NCI-H1694 (cell line): Measurements from ENCODE around the gene DFFB.

ENCODE experiments used
- DNase-seq: peaks from one replicate; lab custom pipeline; 2025; lab: John Stamatoyannopoulos, UW

The DFFB gene

DNA sequence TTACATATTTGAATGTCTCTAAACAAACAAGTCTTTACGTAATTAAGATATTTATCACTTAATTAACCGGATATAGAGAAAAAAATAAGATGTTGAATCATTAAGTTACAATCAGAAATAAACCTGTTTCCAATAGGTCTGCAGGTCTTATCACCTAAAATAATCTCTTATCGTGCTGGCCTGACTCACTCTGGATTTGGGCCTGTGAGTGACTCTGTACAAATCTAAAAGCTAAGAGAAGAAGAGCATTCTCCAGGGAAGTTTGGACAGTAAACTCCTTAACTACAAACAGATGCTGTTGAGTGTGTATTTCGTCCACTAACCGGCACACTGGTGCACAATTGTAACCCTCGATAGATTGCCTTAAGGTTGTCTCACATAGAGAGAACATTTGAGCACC lies 25.6 kb upstream of the DFFB start:
- no peak for DNase-seq

DNA sequence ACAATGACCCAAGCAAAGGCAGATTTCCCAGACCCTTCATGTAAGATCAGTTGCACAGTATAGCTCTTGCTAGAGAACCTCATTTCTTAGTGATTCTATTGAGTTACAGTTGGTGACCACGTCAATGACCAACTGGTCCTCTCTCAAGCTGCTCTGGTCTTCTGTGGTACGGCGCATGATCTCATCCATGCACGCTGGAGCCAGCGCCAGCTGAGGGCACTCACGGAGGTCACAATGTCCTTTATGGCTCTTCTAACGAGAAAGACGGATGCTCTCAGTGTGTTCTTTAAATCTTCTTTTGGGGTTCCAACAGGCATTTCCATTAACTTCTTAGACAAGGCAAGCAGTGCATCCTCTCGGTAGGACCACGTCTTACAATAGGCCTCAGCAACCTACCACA lies 22.6 kb upstream of the DFFB start:
- DNase-seq, result no peak

DNA sequence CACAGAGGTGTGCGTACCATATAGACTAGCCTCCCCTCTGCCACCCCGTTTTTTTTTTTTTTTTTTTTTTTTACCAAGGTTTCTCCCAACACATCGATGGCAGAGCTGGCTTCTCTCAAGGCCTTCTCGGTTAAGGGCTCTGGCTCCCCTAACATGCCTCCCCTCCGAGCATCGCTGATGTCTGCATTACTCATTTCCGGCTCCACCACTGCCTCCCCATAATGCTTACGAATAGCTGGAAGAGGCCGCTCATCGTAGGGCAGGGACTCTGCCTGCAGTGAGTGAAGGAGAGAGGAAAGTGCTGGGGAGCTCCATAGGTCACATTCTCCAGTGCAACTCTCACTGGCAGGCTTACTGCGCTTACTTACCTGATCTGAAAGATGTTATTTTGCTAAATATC lies 20.9 kb upstream of the DFFB start:
- no peak for DNase-seq

DNA sequence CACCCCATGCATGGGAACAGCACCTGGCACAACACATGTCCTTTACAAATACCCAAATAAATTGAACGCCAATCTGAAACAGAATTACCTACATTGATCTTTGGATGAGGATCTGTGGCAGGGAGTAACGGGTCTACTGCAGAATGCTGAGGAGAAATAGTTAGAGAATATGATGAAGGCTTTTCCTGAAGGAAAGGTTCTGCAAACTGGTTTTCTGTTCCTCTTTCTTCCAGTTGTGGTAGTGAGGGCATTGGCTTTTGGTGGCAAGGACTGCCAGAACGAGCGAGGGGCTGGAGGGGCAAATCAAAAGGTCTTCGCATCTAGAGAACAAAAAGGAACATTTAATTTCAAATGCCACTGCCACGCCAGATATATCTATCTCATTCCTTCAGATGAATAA lies 20.1 kb upstream of the DFFB start:
- DNase-seq, result no peak

DNA sequence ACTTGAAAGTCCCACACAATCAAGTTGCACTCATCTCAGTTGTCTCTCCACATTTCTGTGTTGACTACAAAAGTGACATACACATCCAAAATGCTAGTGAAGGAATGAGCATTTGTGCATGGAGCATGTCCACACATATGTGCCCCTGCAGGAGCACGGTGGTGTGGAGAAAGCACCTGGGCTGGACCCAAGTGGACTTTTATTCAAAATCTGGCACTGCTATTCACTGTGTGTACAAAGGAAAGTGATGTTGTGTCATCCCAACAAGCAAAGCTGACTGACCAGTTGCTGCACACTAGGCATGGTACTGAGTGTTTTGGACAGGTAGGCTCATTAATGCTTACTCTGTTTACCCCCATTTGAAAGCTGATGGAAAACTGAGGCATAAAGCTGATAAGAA lies 19.6 kb upstream of the DFFB start:
- DNase-seq, result no peak

DNA sequence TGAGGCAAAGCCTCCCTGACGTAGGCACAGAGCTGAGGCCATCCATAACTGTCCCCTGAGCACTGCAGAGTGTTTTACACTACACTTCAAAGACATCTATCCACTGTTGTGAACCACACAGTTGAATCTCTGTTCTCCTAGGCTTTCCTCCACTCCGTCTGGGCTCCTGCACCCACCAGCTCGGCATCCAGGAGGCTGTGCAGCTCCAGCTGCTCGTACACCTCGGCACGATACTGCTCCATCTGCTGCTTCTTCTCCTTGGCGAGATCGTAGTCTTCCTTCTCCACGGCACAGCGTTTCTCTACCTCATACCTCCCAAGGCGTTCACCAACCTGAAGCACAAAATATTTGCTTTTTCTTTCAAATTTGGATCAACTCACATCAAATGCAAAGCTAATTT lies 18.5 kb upstream of the DFFB start:
- DNase-seq, result no peak

DNA sequence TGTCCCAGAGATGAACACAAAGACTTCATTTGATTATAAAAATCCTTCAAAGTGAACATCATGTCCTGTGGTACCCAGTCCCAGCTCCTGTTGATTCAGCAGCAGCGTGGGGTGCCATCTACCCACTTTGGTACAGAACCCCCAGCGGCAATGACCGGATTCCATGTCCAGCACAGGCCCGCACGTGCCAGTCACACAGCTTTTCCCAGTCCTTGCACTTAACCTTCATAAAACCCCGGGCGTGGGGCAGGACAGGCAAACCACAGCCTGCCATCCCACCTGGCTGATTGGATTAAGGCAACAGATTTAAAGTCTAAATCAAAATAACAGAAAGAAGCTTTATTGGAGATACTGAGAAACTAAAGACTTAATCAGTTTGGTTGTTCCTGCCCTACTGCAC lies 15.8 kb upstream of the DFFB start:
- no peak for DNase-seq

DNA sequence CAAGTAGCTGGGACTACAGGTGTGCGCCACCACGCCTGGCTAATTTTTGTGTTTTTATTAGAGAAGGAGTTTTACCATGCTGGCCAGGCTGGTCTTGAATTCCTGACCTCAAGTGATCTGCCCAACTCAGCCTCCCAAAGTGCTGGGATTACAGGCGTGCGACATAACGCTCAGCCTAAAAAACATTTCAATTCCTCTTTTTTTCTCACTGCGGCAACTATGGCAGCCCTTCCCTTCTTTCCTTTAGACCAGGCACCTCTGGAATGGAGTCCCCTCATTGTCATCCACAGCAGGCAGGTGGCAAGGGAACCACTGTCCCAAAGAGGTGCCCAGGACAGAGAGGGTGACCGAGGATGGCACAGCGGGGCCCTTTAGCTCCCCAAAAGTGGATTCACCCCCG lies 14.4 kb upstream of the DFFB start:
- DNase-seq, result no peak

DNA sequence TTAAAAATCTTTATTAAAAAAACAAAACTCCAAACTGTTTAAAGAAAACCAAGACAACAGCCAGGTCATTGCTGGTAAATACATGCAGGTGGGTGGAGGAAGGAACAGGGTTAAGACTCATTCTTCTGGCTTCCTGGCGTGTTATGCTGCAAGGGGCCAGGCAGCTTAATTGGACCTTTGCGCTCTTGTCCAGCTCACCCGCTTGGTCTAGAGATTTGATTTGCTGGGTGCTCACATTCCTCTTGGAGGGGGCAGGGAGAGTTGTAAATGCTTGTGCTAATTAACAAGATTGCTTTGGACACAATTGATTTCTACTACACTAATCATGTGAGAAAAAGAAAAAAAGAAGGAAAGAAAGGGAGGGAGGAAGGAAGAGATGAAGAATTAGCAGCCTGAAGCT lies 10.7 kb upstream of the DFFB start:
- DNase-seq, result no peak

DNA sequence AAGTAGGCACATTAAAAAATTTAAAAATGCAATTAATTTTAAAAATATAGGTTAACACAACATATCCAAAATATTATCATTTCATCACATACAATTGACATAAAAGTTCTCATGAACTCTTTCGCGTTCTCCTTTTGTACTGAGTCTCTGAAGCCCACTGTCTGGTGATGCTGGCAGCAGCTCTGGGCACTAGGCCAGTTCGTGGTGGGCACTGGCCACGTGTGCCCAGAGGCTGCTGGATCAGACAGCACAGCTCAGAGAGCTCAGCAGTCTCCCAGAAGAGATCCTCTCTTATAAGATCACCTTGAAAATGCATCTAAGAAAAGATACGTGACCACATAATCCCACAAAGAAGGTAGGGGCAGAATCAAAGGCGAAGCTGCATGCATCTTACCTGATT lies 10.2 kb upstream of the DFFB start:
- DNase-seq, result no peak

DNA sequence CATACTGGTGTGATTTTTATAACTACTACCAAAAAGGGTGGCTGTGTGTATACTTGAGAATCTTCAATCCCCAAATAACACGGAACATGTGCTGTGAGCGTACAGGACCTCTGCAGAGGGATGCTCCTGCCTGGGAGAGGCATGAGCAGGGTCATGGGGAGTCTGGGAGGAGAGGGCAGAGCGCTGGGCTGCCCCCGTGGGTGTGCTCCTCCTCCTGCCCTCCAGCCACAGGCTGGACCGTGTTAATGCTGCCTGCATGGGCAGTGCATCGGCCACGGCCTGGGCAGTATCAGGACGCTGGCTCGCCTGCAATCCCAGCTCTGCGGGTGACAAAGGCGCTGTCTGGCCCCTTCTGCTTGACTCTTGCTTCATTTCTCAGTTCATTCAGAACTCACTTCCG lies 6.4 kb upstream of the DFFB start:
- no peak for DNase-seq

DNA sequence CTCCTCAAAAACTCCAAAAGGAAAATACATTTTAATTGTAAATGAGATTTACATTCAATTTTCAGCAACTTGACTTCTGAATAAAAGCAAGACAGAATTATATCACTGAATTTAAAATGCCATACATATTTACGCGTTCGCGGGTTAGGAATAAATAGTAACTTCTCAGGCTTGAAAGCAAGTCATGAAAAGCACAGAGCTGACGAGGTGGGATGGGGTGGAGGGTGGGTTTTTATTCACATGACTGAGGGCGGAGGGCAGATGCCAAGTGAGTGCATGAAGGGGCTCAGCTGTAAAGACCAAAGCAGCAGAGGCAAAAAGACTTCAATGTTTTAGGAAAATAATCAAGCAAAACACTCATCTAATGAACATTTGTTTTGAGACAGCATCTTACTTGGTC lies 6.0 kb upstream of the DFFB start:
- no peak for DNase-seq

DNA sequence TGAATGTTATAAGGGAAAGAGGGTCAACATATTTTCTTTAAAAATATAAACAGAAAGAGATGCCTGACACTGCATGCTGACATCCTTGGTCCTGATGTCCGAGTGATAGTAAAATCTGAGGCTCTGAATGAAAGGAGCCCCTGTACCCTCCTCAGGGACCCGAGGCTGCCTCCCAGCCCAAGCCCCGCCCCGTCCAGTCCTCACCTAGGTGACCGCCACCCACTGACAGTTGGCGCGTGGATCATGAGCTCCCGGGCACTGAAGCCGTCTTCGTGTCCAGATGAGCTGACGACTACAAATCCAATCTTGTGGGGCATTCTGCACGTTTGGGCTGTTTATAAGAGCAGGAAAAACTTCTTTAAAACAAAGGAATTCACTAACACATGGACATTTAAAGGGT lies 5.2 kb upstream of the DFFB start:
- no peak for DNase-seq

DNA sequence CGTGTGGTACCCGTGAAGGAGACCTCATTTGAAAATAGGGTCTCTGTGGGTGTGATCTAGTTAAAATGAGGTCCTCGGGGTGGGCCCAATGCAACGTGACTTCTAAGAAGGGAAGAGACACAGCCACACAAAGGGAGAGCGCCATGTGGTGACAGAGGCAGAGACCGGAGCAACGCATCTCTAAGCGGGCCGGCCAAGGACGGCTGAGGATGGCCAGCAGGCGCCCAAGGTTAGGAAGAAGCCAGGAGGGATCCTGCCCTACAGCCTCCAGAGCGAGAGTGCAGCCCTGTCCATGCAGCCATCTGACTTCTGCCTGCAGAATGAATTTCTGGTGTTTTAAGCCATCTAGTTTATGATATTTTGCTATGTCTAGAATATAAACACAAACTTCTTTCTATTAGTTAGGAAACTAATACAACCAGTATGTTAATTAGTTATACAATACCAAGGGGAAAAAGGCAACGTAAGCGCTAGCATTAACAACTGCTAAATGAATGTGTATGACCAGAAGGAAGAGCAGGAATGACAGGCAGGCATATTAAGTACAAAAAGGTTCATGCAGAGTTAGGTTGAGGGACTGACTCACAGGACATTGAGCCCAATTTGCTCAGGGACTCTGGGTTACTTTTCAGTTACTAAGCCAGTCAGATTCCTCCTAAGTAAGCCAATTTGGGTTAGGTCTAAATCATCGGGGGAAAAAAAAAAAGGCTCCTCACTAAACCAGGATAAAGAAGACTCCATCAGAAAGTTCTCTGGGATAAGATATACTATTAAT lies 4.4 kb upstream of the DFFB start:
- DNase-seq, result no peak

DNA sequence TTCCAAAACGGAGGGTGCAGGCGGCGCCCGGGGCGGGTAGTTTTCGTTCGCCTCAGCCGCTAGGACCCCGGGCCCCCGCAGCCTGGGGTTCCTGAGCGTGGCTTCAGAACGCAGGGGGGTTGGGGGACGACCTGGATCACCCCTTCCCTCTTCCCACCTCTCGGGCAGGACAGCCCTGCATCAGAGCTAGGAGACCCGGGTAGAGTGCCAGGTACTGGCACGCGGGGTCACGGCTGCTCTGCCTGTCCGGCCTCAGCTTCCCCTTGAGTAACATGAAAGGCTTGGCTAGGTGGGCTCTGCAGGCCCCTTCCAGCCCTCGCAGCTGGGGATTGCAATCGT lies 484 bp downstream of the DFFB start:
- no peak for DNase-seq

DNA sequence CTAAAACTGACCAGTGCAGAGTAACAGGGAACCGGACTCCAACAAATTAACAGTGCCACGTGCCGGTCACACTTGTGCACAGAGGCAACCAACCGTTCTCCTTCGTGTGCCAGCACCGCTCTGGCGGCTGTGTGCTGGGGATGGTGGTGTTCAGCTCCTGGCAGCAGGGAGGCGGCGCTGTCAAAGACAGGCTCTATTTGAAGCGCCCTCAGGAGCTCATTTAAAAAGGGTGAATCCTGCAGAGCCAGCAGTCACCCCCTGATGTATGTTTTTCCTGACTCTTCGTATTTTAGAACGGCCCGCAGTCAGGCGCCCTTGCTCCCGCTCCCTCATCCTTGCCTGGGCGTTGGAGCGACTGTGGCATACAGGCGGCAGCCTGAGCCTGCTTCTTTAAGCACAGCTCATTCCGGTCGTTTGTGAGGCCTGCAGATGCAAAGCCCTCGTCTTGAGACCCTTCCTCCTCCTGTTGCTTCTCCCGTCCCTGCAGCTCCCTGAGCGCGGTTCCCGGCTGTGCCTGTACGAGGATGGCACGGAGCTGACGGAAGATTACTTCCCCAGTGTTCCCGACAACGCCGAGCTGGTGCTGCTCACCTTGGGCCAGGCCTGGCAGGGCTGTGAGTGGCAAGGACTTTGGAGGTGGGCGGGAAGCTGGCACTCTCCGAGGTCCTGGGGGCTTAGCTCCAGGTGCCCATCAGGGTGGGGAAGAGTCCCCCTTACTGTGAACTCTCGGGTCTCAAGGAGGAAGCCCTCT lies 1.1 kb downstream of the DFFB start:
- no peak for DNase-seq

DNA sequence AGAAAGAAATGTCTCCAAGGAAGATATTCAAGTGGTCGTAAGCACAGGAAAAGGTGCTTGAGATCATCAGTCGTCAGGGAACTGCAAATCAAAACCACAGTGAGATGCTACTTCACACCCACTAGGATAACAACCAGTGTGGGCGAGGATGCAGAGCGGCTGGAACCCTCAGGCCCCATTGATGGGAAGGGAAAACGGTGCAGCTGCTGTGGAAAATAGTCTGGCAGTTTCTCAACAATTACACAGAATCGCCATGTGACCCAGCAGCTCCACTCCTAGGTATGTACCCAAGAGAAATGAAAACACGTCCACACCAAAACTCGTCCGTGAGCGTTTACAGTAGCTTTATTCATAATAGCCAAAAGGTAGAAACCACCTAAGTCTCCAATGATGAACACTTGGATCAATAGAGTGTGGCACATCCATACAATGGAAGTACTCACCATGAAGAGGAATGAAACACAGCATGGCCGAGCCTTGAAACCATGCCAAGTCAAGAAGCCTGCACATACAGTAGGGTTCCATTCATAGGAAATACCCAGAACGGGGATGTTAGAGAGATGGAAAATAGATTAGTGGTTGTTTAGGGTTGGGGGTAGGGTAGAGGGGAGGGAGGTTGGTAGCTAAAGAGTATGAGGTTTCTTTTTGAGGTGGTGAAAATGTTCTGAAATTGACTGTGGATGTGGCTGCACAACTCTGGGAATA lies 6.1 kb downstream of the DFFB start:
- DNase-seq, result no peak

DNA sequence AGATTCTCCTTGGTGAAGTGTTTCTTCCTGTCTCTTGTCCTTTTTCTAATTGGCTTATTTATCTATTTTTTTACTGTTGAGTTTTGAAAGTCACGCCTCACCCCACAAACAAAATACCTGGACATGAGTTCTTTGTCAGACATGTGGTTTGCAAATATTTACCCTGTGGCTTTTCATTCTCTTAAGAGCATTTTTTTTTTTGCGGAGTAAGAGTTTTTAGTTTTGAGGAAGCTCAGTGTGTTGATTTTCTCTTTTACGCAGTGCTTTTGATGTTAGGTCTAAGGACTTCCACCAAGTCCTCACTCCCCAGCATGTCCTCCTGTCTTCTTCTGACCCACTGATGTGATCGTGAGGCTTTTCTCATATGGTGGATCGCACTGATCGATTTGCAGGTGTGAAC lies 7.6 kb downstream of the DFFB start:
- no peak for DNase-seq

DNA sequence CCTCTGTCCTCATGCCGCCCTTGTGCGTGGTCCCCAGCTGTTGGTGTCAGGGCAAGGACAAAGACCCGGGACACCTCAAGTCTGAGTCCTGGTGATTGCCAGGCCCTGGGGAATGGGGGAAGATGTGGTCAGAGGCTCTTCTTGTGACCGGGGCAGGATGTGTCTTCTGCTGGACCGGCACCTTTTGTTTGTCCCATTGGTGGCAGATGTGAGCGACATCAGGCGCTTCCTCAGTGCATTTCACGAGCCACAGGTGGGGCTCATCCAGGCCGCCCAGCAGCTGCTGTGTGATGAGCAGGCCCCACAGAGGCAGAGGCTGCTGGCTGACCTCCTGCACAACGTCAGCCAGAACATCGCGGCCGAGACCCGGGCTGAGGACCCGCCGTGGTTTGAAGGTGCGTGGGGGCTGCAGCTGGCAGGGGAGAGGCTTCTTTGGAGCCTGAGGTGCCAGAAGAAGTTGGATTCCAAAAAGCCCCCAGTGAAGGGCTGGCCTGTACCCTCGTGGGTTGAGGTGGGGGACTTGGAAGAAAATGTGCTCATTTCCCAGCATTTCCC lies 8.4 kb downstream of the DFFB start:
- no peak for DNase-seq

DNA sequence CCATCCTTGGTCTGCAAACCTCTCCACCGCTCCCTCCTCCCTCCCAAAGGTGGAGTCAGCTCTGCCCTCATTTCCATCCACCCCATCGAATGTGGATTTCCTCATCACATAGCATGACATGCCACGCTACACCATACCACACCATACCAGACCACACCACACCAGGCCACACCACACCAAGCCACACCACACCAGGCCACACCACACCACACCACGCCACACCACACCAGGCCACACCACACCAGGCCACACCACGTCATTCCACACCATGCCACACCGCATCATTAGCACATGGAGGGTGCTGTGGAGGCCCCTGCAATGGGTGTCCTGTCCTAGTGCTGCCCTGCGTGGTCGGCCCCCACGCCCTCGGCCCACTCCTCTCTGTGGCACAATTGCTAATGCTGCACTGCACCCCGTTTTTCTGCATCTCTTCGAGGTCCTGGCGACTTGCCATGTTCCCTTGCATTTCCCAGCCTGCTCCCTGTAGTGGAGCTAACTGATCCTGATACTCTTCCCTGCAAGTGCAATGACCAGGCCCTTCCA lies 11.3 kb downstream of the DFFB start:
- DNase-seq, result no peak

DNA sequence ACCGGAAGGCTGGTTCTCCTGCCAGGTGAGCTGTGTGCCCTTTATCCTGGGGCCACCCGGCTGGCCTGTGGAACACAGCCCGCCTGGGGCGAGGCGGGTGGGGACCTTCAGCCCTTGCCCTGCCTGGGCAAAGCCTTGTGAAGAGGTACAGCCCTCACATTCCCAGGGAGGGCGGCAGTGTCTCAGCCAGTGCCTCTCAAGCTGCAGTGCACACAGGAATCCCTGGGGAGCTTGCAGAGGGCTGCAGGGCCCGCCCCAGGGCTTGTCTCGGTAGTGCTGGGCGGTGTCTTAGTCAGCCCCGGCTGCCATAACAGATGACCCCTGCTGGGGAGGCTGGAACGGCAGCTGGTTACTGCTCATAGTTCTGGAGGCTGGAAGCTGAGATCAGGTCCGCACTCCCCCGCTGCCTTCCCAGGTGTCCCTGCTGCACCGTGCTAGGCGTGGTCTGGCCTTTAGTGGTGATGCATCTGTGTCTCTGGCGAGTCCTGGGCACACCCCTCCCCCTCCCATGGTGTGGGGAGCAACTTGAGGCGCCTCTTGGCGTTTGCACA lies 12.6 kb downstream of the DFFB start:
- DNase-seq, result peak; percentile 16

DNA sequence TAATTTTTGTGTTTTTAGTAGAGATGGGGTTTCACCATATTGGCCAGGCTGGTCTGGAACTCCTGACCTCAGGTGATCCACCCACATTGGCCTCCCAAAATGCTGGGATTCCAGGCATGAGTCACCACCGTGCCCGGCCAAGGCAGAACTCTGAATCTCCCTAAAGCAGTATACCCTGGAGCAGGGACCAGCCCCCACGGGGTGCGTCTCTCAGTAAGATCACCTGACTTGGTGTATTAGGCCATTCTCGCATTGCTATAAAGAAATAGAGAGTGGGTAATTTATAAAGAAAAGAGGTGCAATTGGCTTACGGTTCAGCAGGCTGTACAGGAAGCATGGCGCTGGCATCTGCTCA lies 14.2 kb downstream of the DFFB start:
- DNase-seq, result no peak

DNA sequence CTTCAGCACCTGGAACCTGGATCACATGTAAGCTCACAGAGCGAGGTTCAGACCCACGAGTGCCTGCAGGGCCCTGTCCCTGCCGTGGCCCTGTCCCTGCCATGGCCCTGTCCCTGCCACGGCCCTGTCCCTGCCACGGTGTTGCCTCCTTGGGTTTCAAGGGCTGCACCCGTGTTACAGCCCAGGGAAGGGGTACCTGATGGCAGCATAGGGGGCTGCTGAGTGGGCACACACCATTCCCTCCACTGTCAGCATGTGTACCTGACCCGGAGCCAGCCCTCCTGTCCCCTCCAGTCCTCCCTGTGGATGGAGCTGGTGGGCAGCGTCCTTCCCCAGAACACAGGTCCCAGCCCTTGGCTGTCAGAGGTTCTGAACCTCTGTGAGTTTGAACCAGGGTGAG lies 15.3 kb downstream of the DFFB start:
- no peak for DNase-seq
